Neuron (in vitro differentiated cells): ENCODE results near the gene SLC25A29.
"Not testable (repeated sequence)": the region's sequence is repeated elsewhere in the genome, so short reads cannot be mapped to it uniquely, and the experiment has no call there.

Experiments used
- H2AFZ ChIP-seq: one replicate; pipeline ENCODE4 v1.6.1; 2013; ENCODE audit warnings: low read depth, mild to moderate bottlenecking, inconsistent platforms, low read length, moderate library complexity
- H3K27me3 ChIP-seq: one replicate; pipeline ENCODE4 v1.6.1; 2013; ENCODE audit warnings: low read length; ENCODE audit not compliant: insufficient read depth
- H3K36me3 ChIP-seq: one replicate; pipeline ENCODE4 v1.6.1; 2013; ENCODE audit warnings: low read length; ENCODE audit not compliant: insufficient read depth
- H3K4me1 ChIP-seq: one replicate; pipeline ENCODE4 v1.6.1; 2013; ENCODE audit warnings: low read length; ENCODE audit not compliant: insufficient read depth
- H3K4me3 ChIP-seq: 2 replicates; pipeline ENCODE4 v1.5.1; 2013; ENCODE audit warnings: mild to moderate bottlenecking, low read length, moderate library complexity
- H3K9me3 ChIP-seq: one replicate; pipeline ENCODE4 v1.6.1; 2013; ENCODE audit warnings: low read length

Gene SLC25A29, protein sequence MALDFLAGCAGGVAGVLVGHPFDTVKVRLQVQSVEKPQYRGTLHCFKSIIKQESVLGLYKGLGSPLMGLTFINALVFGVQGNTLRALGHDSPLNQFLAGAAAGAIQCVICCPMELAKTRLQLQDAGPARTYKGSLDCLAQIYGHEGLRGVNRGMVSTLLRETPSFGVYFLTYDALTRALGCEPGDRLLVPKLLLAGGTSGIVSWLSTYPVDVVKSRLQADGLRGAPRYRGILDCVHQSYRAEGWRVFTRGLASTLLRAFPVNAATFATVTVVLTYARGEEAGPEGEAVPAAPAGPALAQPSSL

DNA sequence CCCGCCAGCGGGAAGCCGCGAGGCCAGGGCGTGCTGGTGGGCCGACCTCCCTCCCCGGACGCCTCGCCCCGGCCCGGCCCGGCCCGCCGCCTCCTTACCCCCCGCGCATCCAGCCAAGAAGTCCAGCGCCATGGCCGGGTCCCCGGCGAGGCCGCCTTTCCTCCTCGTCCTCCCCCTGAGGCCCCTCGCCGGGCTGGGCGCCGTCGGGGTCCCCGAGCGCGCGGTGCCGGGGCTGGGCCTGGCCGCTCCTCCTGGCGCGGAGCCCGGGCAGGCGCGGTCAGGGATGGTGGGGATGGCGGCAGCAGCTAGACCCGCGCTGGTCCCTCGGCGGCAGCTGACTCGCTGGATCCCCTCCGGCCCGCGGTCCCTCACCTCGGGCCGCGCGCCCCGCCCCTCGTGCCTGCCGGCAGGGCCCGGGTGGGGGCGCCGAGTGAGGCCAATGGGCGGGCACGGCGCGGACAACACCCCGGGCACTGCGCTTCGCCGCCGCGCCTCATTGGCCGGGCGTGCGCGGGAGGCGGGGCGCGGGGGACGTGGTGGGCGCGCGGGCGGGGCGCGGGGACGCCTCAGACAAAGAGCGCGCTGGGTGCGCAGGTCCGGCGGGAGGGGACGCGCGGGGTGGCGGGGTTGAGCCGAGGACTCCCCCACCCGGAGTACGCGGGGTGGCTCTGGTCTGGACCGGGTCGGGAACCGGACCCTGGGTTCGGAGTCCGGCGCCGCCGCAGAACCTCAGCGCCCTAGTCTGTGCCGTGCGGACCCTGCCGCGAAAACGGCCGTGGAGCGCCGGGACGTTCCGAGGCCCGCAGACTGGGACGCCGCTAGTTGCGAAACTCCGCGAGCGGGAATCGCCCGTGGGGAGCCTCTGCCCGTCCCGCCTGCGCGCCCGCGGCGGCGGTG is at the start of gene SLC25A29:
Gene SLC25A29 (minus strand): TSS at position 344 of the 897 bp plus-strand sequence. CDS start 212 bp downstream, at position 132.
- peak within 1 kb of the TSS; percentile 93 for H2AFZ ChIP-seq
- H3K36me3 ChIP-seq: no peaks in the 10 kb centered on the region
- H3K4me3 ChIP-seq: peak within 1 kb of the TSS; percentile 95
- H3K27me3 ChIP-seq: no peaks in the 10 kb centered on the region
- H3K9me3 ChIP-seq: no peaks in the 10 kb centered on the region
- peaks cover 29% of the 10 kb centered on the region for H3K4me1 ChIP-seq

DNA sequence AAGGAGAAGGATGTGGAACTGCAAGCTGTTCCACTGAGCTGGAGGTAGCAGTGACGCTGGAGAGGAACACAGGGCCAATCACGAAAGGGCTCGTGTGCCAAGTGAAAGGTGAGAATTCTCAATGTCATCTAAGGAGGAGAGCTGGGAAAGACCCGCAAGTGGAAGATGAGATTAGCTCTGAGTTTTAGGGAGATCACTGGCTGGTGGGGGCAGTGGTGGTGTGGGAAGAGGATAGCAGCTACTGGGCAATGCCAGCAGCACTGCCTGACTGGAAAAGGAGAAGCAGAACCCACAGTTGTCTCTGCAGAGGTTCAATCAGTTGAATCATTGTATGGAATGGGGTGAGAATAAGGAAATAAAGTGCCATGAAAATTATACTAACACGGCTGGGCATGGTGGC is 44.7 kb upstream of the SLC25A29 start:
- Histone ChIP-seq H3K4me3 (no peak overlapping the region), H3K9me3 (peaks cover 4% of the 10 kb centered on the region), H3K4me1 (no peaks in the 10 kb centered on the region), H3K36me3 (peaks cover 78% of the 10 kb centered on the region), H3K27me3 (no peaks in the 10 kb centered on the region), H2AFZ (no peak overlapping the region)

GRCh38 chr14:100350276-100350926 is 44.2 kb upstream of the SLC25A29 start:
- no peaks in the 10 kb centered on the region for H3K4me1 ChIP-seq
- H3K9me3 ChIP-seq: peaks cover 7% of the 10 kb centered on the region
- H2AFZ ChIP-seq: no peak overlapping the region
- H3K27me3 ChIP-seq: no peaks in the 10 kb centered on the region
- peaks cover 76% of the 10 kb centered on the region for H3K36me3 ChIP-seq
- H3K4me3 ChIP-seq: no peak overlapping the region

GRCh38 chr14:100348784-100349685 is 42.8 kb upstream of the SLC25A29 start:
- no peak overlapping the region for H3K4me3 ChIP-seq
- H3K9me3 ChIP-seq: peaks cover 7% of the 10 kb centered on the region
- no peaks in the 10 kb centered on the region for H3K4me1 ChIP-seq
- H3K27me3 ChIP-seq: no peaks in the 10 kb centered on the region
- peaks cover 66% of the 10 kb centered on the region for H3K36me3 ChIP-seq
- H2AFZ ChIP-seq: no peak overlapping the region

DNA sequence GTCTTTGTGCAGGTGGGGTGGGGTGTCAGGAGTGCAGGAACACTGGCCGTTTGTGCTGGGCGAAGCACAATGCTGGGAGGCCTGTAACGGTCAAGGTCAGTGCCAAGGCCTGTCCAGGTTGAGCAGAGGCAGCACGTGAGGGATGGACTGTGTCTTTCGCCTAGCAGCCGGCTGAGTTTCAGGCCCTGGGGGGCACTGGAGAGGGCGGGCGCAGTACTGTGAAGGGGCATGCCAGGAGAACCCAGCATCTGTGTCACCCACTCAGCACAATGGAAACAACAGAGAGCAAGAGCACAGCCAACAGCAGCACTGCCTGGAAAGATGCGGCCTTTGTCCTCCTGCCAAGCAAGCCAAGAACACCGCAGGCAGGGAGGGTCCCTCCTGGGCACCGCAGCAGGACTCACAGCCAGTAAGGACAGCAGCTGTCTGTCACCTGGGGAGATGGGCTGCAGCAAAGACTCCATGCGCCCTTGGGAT is 42.0 kb upstream of the SLC25A29 start:
- Histone ChIP-seq H3K27me3 (no peaks in the 10 kb centered on the region), H2AFZ (no peak overlapping the region), H3K9me3 (peaks cover 7% of the 10 kb centered on the region), H3K4me3 (no peak overlapping the region), H3K4me1 (no peaks in the 10 kb centered on the region), H3K36me3 (peaks cover 59% of the 10 kb centered on the region)

DNA sequence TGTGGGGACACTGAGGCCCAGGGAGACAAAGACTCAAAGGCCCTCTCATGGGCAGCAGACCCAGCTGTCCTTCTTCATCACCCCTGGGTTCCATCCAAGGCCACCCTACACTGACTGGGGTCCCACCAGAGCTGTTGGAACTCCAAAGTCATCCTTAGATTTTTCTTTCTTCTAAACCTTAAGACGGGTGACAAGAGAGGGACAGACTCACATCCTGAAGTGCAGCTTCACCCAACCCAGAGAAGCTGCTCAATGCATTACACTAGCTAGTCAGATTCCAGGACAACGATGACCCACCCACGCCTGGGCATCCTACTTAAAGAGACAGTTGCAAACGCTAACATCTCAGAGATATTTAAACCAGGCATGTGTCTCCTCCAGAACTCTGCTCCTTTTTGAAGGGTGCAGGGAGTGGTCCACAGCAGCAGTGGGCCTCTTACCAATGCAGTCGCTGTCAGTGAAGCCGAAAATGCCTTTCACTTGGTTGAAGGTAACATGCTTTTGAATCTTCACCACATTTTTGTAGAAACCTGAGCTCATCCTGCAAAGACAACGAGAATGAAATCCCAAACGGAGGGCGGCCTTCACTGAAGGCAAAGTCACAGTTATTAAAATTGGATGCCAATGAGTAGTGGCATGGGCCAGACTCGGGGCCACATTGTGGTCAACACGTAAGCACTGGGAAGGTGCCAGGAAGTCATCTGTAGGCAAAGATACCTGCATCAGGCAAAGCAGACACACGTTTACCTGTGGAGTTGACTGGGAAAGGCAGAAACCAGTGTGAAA is 40.3 kb upstream of the SLC25A29 start:
- peaks cover 61% of the 10 kb centered on the region for H3K36me3 ChIP-seq
- H3K4me3 ChIP-seq: no peak overlapping the region
- H2AFZ ChIP-seq: no peak overlapping the region
- no peaks in the 10 kb centered on the region for H3K27me3 ChIP-seq
- H3K9me3 ChIP-seq: peaks cover 5% of the 10 kb centered on the region
- peaks cover 1% of the 10 kb centered on the region for H3K4me1 ChIP-seq

- H3K4me1 ChIP-seq: peaks cover 4% of the 10 kb centered on the region
- H3K36me3 ChIP-seq: peaks cover 61% of the 10 kb centered on the region
- H3K9me3 ChIP-seq: peaks cover 5% of the 10 kb centered on the region
- H3K27me3 ChIP-seq: no peaks in the 10 kb centered on the region
- no peak overlapping the region for H2AFZ ChIP-seq
- H3K4me3 ChIP-seq: no peak overlapping the region
Observed at GRCh38 chr14:100345711-100346110, 39.5 kb upstream of the SLC25A29 start.

GRCh38 chr14:100344657-100345056 is 38.4 kb upstream of the SLC25A29 start:
- H3K36me3 ChIP-seq: peaks cover 62% of the 10 kb centered on the region
- not testable (repeated sequence) for H2AFZ ChIP-seq, H3K27me3 ChIP-seq, H3K9me3 ChIP-seq, H3K4me1 ChIP-seq, H3K4me3 ChIP-seq

DNA sequence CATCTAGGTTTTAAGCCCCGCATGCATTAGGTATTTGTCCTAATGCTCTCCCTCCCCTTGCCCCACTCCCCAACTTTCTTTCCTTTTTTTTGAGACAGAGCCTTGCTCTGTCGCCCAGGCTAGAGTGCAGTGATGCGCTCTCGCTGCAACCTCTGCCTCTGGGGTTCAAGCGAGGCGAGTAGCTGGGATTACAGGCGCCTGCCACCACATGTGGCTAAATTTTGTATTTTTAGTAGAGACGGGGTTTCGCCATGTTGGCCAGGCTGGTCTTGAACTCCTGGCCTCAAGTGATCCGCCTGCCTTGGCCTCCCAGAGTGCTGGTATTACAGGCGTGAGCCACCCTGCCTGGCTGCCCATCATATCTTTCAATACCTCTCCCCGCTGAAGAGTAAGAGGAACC is 36.6 kb upstream of the SLC25A29 start:
- not testable (repeated sequence) for H3K9me3 ChIP-seq, H2AFZ ChIP-seq, H3K4me1 ChIP-seq, H3K4me3 ChIP-seq, H3K27me3 ChIP-seq
- peaks cover 49% of the 10 kb centered on the region for H3K36me3 ChIP-seq

GRCh38 chr14:100342195-100342594 is 36.0 kb upstream of the SLC25A29 start:
- Histone ChIP-seq H3K9me3 (peaks cover 5% of the 10 kb centered on the region), H3K36me3 (peaks cover 46% of the 10 kb centered on the region), H3K27me3 (no peaks in the 10 kb centered on the region), H2AFZ (no peak overlapping the region), H3K4me1 (peaks cover 4% of the 10 kb centered on the region), H3K4me3 (no peak overlapping the region)

DNA sequence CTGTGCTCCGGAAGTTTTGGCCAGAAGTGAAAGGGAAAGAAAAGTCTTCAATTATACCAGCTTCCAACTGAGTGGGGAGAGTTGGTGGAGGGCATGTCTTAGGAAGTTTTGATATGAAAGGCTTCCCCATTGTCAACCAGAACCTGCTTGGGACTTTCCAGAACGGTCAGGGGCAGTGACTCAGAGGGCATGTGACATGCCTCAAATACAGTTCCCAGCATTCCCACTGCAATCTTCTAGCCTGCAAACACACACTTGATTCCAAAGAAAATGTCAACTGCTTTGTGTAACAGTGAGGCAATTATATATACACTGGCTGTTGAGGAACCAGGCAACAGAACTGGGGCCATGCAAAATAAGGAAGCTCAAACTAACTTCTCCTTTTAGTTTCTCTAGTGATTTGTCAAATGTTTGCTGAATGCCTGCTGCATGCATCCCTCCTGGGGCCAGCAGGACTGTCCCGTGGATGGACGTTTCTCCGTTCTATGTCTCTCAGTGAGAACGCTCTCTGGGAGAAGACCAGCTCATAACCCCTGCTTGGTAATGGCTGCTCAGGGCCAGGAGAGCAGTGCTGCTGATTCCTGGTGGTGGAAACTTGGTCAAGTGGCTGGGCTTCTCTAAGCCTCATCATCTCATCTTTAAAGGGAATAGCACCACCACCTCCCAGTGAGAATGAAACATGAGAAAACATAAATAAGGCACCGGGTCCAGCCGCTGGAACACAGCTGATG is 35.2 kb upstream of the SLC25A29 start:
- Histone ChIP-seq H3K4me3 (no peak overlapping the region), H3K36me3 (peaks cover 45% of the 10 kb centered on the region)

More for the DNA sequence above, 35.2 kb upstream of the SLC25A29 start:
- no peak overlapping the region for H2AFZ ChIP-seq
- H3K27me3 ChIP-seq: no peaks in the 10 kb centered on the region
- H3K9me3 ChIP-seq: peaks cover 5% of the 10 kb centered on the region
- peaks cover 4% of the 10 kb centered on the region for H3K4me1 ChIP-seq
